Activated CD4-positive, alpha-beta T cell treated with anti-CD3 and anti-CD28 coated beads for 24 hours (primary cell): Measurements from ENCODE around the gene FBXO10.
A peak's percentile ranks its signal among the peaks of the same experiment; 100 is the strongest.
"Not testable (repeated sequence)": the region's sequence is repeated elsewhere in the genome, so short reads cannot be mapped to it uniquely, and the experiment has no call there.

ENCODE experiments used
- DNase-seq, 2 donors: peaks; one replicate each; pipeline ENCODE4 v3.0.0-alpha.2; 2020; ENCODE audit warnings: low read depth in 2 of 2

Gene FBXO10

GRCh38 chr9:37511016-37512010 lies 64.9 kb downstream of the FBXO10 start:
- no peak for DNase-seq

GRCh38 chr9:37510053-37510452 lies 66.1 kb downstream of the FBXO10 start:
- not testable (repeated sequence) for DNase-seq

- no peak for DNase-seq
These were observed 66.6 kb downstream of the FBXO10 start for GRCh38 chr9:37509536-37509935.

GRCh38 chr9:37508834-37509206 lies 67.4 kb downstream of the FBXO10 start:
- DNase-seq: no peak

- DNase-seq: no peak
These were observed 67.9 kb downstream of the FBXO10 start for GRCh38 chr9:37508135-37508833.

GRCh38 chr9:37507566-37508134 lies 68.5 kb downstream of the FBXO10 start:
- DNase-seq: no peak

- DNase-seq: no peak
These were observed 71.6 kb downstream of the FBXO10 start for GRCh38 chr9:37504605-37505004.

- no peak for DNase-seq
These were observed 72.4 kb downstream of the FBXO10 start for GRCh38 chr9:37503736-37504135.

GRCh38 chr9:37501957-37502596 lies 74.1 kb downstream of the FBXO10 start:
- DNase-seq: no peak

GRCh38 chr9:37499297-37499696 lies 76.9 kb downstream of the FBXO10 start:
- no peak for DNase-seq

GRCh38 chr9:37498457-37498856 lies 77.7 kb downstream of the FBXO10 start:
- DNase-seq: no peak

- DNase-seq: no peak
These were observed 78.9 kb downstream of the FBXO10 start for GRCh38 chr9:37497320-37497719.

GRCh38 chr9:37496020-37496419 lies 80.2 kb downstream of the FBXO10 start:
- DNase-seq: no peak

- no peak for DNase-seq
These were observed 80.6 kb downstream of the FBXO10 start for GRCh38 chr9:37495571-37495970.

- no peak for DNase-seq
These were observed 84.2 kb downstream of the FBXO10 start for GRCh38 chr9:37491939-37492338.

GRCh38 chr9:37486616-37487548 lies 89.3 kb downstream of the FBXO10 start:
- no peak for DNase-seq

GRCh38 chr9:37486256-37486615 lies 89.9 kb downstream of the FBXO10 start:
- no peak for DNase-seq

GRCh38 chr9:37485389-37486255 lies 90.6 kb downstream of the FBXO10 start, which contains the start of gene POLR1E:
TSS of gene POLR1E (plus strand) at chr9:37485948. CDS start at chr9:37486048, 100 bp downstream.
- peak; percentile 92 to 94 for DNase-seq

GRCh38 chr9:37480759-37481158 lies 95.4 kb downstream of the FBXO10 start:
- DNase-seq: no peak
